HG03460 (cell line): ENCODE results near the gene PLA2G2C.
"Not testable (repeated sequence)": the region's sequence is repeated elsewhere in the genome, so short reads cannot be mapped to it uniquely, and the experiment has no call there.

ENCODE experiments used
- ATAC-seq: cut with Tn5 transposase; IDR thresholded peaks from one replicate; pipeline ENCODE4 v1.9.1; 2021; ENCODE audit not compliant: unreplicated experiment

Gene PLA2G2C

GRCh38 chr1:20185834-20186782, at the start of gene PLA2G2C, which contains the start of gene UBXN10:
TSS of gene PLA2G2C (minus strand) at chr1:20186518. CDS start at chr1:20177363, 9,155 bp downstream.
TSS of gene UBXN10 (plus strand) at chr1:20186096. CDS start at chr1:20190562, 4,466 bp downstream.
- no peak for ATAC-seq

GRCh38 chr1:20234788-20235535, 48.6 kb upstream of the PLA2G2C start:
- ATAC-seq = no peak

GRCh38 chr1:20233866-20234265, 47.5 kb upstream of the PLA2G2C start:
- no peak for ATAC-seq

GRCh38 chr1:20233394-20233793, 47.1 kb upstream of the PLA2G2C start:
- no peak for ATAC-seq

- ATAC-seq = not testable (repeated sequence)
These were observed 46.2 kb upstream of the PLA2G2C start for GRCh38 chr1:20232564-20232963.

GRCh38 chr1:20229171-20229570, 42.9 kb upstream of the PLA2G2C start:
- no peak for ATAC-seq

- ATAC-seq = no peak
These were observed 42.1 kb upstream of the PLA2G2C start for GRCh38 chr1:20228314-20228825.

- ATAC-seq = no peak
These were observed 41.4 kb upstream of the PLA2G2C start for GRCh38 chr1:20227704-20228103.

- no peak for ATAC-seq
These were observed 38.2 kb upstream of the PLA2G2C start for GRCh38 chr1:20224546-20224945.

GRCh38 chr1:20223551-20224419, 37.5 kb upstream of the PLA2G2C start:
- ATAC-seq = no peak

- ATAC-seq = no peak
These were observed 36.8 kb upstream of the PLA2G2C start for GRCh38 chr1:20223106-20223505.

GRCh38 chr1:20220036-20220435, 33.7 kb upstream of the PLA2G2C start:
- no peak for ATAC-seq

- not testable (repeated sequence) for ATAC-seq
These were observed 32.7 kb upstream of the PLA2G2C start for GRCh38 chr1:20219053-20219452.

- no peak for ATAC-seq
These were observed 30.3 kb upstream of the PLA2G2C start for GRCh38 chr1:20216574-20216973.

GRCh38 chr1:20215716-20216115, 29.4 kb upstream of the PLA2G2C start:
- no peak for ATAC-seq

- no peak for ATAC-seq
These were observed 26.5 kb upstream of the PLA2G2C start for GRCh38 chr1:20212685-20213331.

GRCh38 chr1:20212085-20212684, 25.9 kb upstream of the PLA2G2C start:
- no peak for ATAC-seq

- no peak for ATAC-seq
These were observed 25.2 kb upstream of the PLA2G2C start for GRCh38 chr1:20211511-20211931.

- no peak for ATAC-seq
These were observed 24.6 kb upstream of the PLA2G2C start for GRCh38 chr1:20210736-20211460.
